Colon (tissue), 2 donors: ENCODE data around the gene SLC4A3.
"Not testable (repeated sequence)": the region's sequence is repeated elsewhere in the genome, so short reads cannot be mapped to it uniquely, and the experiment has no call there.

ENCODE experiments used
- FAIRE-seq: peaks from 2 replicates; lab custom pipeline; 2012; peaks lifted over from hg19 to GRCh38; lab: Jason Lieb, UNC
- donor health status: control.
- donor health status: control.

Gene SLC4A3

GRCh38 chr2:219679041-219679440, 51.6 kb downstream of the SLC4A3 start:
- FAIRE-seq, result no peak

- no peak for FAIRE-seq
These were observed 52.1 kb downstream of the SLC4A3 start for GRCh38 chr2:219679571-219679970.

GRCh38 chr2:219680958-219681693, 53.7 kb downstream of the SLC4A3 start:
- no peak for FAIRE-seq

GRCh38 chr2:219681694-219682300, 54.4 kb downstream of the SLC4A3 start:
- no peak for FAIRE-seq

GRCh38 chr2:219683474-219683873, 56.0 kb downstream of the SLC4A3 start:
- FAIRE-seq, result not testable (repeated sequence)

- no peak for FAIRE-seq
These were observed 57.6 kb downstream of the SLC4A3 start for GRCh38 chr2:219684721-219685689.

- FAIRE-seq, result no peak
These were observed 59.8 kb downstream of the SLC4A3 start for GRCh38 chr2:219687272-219687671.

GRCh38 chr2:219687882-219688559, 60.6 kb downstream of the SLC4A3 start:
- FAIRE-seq, result no peak

GRCh38 chr2:219688560-219689445, 61.4 kb downstream of the SLC4A3 start:
- no peak for FAIRE-seq

GRCh38 chr2:219689676-219690628, 62.5 kb downstream of the SLC4A3 start:
- FAIRE-seq, result peak; percentile 73

- FAIRE-seq, result no peak
These were observed 64.1 kb downstream of the SLC4A3 start for GRCh38 chr2:219691571-219691970.
